Naive B cell (primary cell): ENCODE data around the gene RAD51B. TPM values are rescaled to one million over a fixed set of nuclear protein-coding genes. Genes with fewer than 3 reads are reported as not detected.
"Not testable (repeated sequence)": the region's sequence is repeated elsewhere in the genome, so short reads cannot be mapped to it uniquely, and the experiment has no call there.

Source experiments
- ATAC-seq, 2 donors: fragments of 150-1000 bp; cut with Tn5 transposase; 2 replicates each; pipeline ENCODE4 v1.10.0; 2021; ENCODE audit warnings: low read depth in 2 of 2, mild to moderate bottlenecking in 2 of 2, moderate library complexity in 2 of 2
- DNase-seq: peaks from one replicate; pipeline ENCODE4 v3.0.0; 2022
- H3K27ac Mint-ChIP-seq, 6 donors: one replicate each; pipeline ENCODE4 v1.8.0; 2020 to 2022; ENCODE audit warnings: mild to moderate bottlenecking in 6 of 6, mixed read lengths in 6 of 6, moderate library complexity in 5 of 6, inconsistent platforms in 2 of 6
- H3K27me3 Mint-ChIP-seq, 3 donors: one replicate each; pipeline ENCODE4 v1.8.0; 2021 to 2022; ENCODE audit warnings: mixed read lengths in 3 of 3, mild to moderate bottlenecking in 1 of 3
- H3K36me3 Mint-ChIP-seq, 2 donors: one replicate each; pipeline ENCODE4 v1.8.0; 2020 to 2022; ENCODE audit warnings: mixed read lengths in 2 of 2, inconsistent platforms in 1 of 2, mild to moderate bottlenecking in 1 of 2
- H3K4me1 Mint-ChIP-seq, 3 donors: one replicate each; pipeline ENCODE4 v1.8.0; 2020 to 2022; ENCODE audit warnings: mixed read lengths in 3 of 3, inconsistent platforms in 1 of 3, mild to moderate bottlenecking in 1 of 3, moderate library complexity in 1 of 3
- H3K4me3 Mint-ChIP-seq, 8 donors: one replicate each; pipeline ENCODE4 v1.8.0; 2020 to 2022; ENCODE audit warnings: mild to moderate bottlenecking in 8 of 8, mixed read lengths in 8 of 8, moderate library complexity in 8 of 8, inconsistent platforms in 2 of 8
- H3K9me3 Mint-ChIP-seq, 7 donors: one replicate each; pipeline ENCODE4 v1.8.0; 2020 to 2022; ENCODE audit warnings: mixed read lengths in 7 of 7, mild to moderate bottlenecking in 5 of 7, inconsistent platforms in 2 of 7, moderate library complexity in 1 of 7
- polyA plus RNA-seq, 6 donors: library from polyadenylated mRNA; unstranded; fragments of 300-500 nt; fragmentation: Illumina TruSeq; gene quantifications; one replicate each; pipeline ENCODE4 v1.2.3, GENCODE V29; 2021; ENCODE audit warnings: low read depth in 6 of 6

RAD51B gene
- polyA plus RNA-seq, 6 donors from 2014 or later: 27.4 to 37.2 (median 31.8) TPM

DNA sequence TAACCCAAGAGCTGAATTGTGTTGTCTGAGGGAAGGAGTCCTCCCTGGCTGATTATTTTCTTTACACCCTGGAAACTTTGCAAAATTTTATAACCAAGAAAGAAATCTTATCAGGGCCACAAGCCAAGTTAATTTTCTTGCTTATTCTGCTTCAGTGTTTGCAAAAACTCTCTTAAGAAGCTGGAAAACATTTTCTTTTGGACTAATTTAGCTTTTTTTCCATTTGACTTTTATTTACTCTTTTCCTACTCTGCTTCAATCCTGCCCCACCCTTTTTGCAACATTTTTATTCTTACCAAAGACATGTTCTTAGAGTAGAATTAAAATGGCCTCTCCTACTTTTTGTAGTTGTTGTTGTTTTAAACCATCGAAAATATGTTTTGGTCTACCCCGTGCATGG is 594.5 kb downstream of the RAD51B start:
- Mint-ChIP-seq H3K27me3 (no peaks in the 10 kb centered on the region), H3K4me1 (peaks cover 34 to 65% (median 37%) of the 10 kb centered on the region in 3 donors), H3K4me3 (no peak overlapping the region), H3K36me3 (no peaks in the 10 kb centered on the region), H3K9me3 (peaks cover 0 to 5% (median 0%) of the 10 kb centered on the region in 7 donors), H3K27ac (peak overlapping the region in 1 of 6 donors; percentile 8)
- ATAC-seq (no peak), DNase-seq (no peak)

- Mint-ChIP-seq H3K4me3 (peak overlapping the region in 1 of 8 donors; percentile 22), H3K27ac (peak overlapping the region in 2 of 6 donors; percentile 5 to 23), H3K9me3 (no peaks in the 10 kb centered on the region), H3K27me3 (no peaks in the 10 kb centered on the region), H3K4me1 (peaks cover 33 to 58% (median 38%) of the 10 kb centered on the region in 3 donors), H3K36me3 (no peaks in the 10 kb centered on the region)
- no peak for ATAC-seq
- no peak for DNase-seq
Observed at GRCh38 chr14:68416171-68416570, 596.6 kb downstream of the RAD51B start.

DNA sequence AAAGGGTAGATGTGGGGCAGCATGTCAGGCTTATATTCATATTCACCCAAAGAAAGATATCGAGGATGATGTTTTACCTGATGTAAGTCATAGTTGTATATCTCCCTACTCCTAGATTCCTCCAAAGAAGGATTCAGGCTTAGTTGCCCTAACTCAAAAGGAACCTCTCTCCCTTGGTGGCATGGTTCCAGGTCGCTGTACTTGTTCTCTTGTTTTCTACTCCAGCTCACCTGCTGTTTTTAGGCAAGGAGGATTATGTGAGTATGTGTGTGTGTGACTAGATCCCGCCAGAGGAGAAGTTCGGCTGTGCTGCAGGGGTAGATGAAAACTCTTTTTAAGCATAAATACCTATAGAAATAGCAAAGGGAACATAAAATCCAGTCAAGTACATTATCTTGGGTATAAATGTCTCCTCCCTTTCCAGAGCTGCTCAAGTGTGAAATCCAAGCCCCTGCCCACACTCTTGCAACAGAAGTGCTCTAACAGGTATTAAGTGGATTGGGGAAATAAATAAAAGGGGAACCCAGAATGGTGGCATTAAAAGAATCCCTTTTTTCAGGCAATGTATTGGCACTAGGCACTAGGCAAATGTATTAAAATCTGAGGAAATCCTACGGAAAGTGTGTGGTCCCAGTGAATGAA is 597.6 kb downstream of the RAD51B start:
- DNase-seq (no peak), ATAC-seq (no peak)
- no peaks in the 10 kb centered on the region for H3K9me3 Mint-ChIP-seq
- H3K27me3 Mint-ChIP-seq: no peaks in the 10 kb centered on the region
- H3K4me1 Mint-ChIP-seq: peaks cover 33 to 58% (median 38%) of the 10 kb centered on the region in 3 donors
- no peaks in the 10 kb centered on the region for H3K36me3 Mint-ChIP-seq
- H3K4me3 Mint-ChIP-seq: no peak overlapping the region
- peak overlapping the region in 1 of 6 donors; percentile 5 for H3K27ac Mint-ChIP-seq

DNA sequence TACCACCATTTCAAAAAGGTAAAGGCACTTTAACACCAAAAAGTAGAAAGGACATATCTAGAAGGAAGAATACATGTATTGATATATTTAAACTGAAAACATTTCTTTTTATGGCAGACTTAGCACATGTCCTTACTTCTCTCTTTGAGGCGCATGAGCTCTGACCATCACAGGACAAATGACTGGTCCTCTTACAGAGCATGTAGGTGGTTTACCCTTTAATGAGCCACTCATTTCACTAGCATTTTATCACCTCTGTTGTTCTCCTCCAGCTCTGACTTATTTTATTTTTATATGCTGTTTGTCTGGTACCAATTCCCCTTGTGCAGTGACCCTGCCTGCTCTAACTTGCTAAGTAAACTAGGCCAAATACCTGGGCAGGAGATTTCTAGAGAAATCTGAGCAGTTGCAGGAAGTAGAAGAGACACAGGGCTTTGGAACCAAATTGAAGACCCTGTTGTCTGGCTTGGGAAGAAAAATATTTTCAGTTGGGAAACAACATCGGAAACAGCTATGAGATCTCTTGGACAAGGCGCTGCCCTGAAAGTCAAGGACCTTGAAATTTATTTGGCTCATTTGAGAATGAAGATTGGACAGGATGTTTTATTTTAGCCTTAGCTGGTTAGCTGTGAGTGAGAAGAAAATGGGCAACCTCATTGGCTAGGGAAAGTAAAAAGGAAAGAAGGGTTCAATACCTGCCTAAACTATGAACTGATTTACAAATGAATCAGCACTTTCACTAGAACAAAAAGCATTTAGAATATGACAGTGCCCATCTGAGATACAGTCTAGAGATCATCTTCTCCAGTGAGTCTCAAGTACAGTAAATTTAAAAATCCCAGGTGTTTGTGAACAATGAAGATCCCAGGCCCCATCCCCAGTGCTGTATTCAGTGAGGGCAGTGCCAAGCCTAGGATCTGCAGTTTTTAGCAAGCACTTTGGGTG is 598.9 kb downstream of the RAD51B start:
- ATAC-seq: no peak
- H3K27ac Mint-ChIP-seq: peak overlapping the region in 3 of 6 donors; percentile 43 to 78 (median 76)
- no peak overlapping the region for H3K4me3 Mint-ChIP-seq
- H3K27me3 Mint-ChIP-seq: no peaks in the 10 kb centered on the region
- H3K4me1 Mint-ChIP-seq: peaks cover 36 to 61% (median 38%) of the 10 kb centered on the region in 3 donors
- H3K36me3 Mint-ChIP-seq: no peaks in the 10 kb centered on the region
- DNase-seq: no peak
- H3K9me3 Mint-ChIP-seq: peaks cover 0 to 2% (median 0%) of the 10 kb centered on the region in 7 donors

GRCh38 chr14:68420350-68420749 is 600.8 kb downstream of the RAD51B start:
- Mint-ChIP-seq H3K4me3 (no peak overlapping the region), H3K36me3 (no peaks in the 10 kb centered on the region), H3K9me3 (peaks cover 0 to 2% (median 0%) of the 10 kb centered on the region in 7 donors), H3K4me1 (peaks cover 42 to 64% (median 45%) of the 10 kb centered on the region in 3 donors), H3K27ac (no peak overlapping the region), H3K27me3 (no peaks in the 10 kb centered on the region)
- ATAC-seq (no peak), DNase-seq (no peak)

DNA sequence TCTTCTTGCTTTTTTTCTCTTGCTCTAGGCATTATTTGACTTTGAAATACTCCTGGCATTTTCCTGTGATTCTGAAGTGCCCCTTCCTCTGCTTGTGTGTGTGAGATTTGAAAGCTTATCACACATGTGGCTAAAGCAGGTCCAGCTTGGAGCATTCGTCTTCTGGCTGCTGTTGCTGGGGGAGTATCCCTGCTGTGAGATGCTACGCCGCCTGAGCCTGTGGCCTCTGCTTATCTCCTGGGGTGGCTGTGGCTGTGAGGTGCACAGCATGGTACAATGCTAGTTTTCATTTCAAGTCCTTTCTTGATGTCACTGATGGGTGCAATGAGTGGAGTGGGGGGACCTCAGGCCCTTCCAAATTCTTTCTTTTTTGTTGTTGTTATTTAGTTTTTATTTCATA is 601.5 kb downstream of the RAD51B start:
- no peak for DNase-seq
- no peak for ATAC-seq
- peaks cover 40 to 60% (median 44%) of the 10 kb centered on the region in 3 donors for H3K4me1 Mint-ChIP-seq
- H3K4me3 Mint-ChIP-seq: no peak overlapping the region
- H3K27ac Mint-ChIP-seq: peak overlapping the region in 1 of 6 donors; percentile 76
- H3K27me3 Mint-ChIP-seq: no peaks in the 10 kb centered on the region
- H3K36me3 Mint-ChIP-seq: peaks cover 0 to 1% of the 10 kb centered on the region in 2 donors
- peaks cover 0 to 2% (median 0%) of the 10 kb centered on the region in 7 donors for H3K9me3 Mint-ChIP-seq

DNA sequence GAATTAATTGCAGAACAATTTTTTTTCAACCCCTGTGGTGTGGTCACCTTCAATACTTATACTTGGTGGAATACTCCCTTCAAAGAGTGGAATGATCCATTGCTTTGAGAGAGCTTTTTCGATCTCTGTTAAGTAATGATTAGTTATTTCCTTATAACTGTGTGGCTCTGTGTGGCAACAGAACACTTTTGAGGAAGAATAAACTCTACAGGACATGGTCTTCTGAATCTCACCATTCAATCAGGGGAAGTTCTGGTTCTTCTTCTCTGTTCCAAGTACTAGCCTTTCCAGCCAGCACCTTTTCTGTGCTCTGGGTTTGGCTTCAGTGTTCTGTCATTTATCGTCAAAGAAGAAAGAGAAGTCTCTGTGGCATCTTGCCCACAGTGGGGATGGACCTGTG is 604.1 kb downstream of the RAD51B start:
- ATAC-seq (peak; percentile 55 to 59), DNase-seq (no peak)
- Mint-ChIP-seq H3K9me3 (peaks cover 0 to 9% (median 3%) of the 10 kb centered on the region in 7 donors), H3K4me1 (peaks cover 35 to 37% (median 37%) of the 10 kb centered on the region in 3 donors), H3K4me3 (peak overlapping the region in 1 of 8 donors; percentile 9), H3K27me3 (no peaks in the 10 kb centered on the region), H3K27ac (peak overlapping the region in 4 of 6 donors; percentile 17 to 76 (median 50)), H3K36me3 (peaks cover 0 to 9% of the 10 kb centered on the region in 2 donors)

DNA sequence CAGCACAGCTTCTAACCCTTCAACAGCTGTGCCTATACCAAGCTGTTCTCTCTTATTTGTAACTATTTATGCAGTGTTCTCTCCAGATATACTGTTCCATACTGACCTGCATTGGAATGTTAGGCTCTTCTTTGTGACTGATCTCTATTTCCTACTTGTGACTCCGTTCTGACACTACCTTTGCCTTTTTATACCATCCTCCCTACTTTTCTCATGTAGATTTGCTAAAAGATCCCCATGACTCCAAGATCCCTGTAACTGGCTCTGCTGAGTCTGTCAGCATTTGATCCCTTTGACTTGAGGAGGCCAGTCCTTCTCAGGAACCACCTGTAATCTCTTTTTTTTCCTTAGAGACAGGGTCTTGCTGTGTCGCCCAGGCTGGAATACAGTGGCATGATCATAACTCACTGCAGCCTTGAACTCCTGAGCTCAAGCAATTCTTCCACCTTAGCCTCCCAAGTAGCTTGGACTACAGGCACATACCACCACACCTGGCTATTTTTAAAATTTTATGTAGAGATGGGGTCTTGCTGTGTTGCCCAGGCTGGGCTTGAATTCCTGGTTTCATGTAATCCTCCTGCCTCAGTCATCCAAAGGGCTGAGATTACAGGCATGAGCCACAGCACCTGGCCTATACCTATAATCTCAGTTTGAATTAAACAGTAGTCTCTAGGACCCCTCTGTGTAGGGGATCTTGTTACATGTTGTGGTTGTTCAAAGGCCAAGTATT is 605.0 kb downstream of the RAD51B start:
- ATAC-seq (no peak), DNase-seq (no peak)

DNA sequence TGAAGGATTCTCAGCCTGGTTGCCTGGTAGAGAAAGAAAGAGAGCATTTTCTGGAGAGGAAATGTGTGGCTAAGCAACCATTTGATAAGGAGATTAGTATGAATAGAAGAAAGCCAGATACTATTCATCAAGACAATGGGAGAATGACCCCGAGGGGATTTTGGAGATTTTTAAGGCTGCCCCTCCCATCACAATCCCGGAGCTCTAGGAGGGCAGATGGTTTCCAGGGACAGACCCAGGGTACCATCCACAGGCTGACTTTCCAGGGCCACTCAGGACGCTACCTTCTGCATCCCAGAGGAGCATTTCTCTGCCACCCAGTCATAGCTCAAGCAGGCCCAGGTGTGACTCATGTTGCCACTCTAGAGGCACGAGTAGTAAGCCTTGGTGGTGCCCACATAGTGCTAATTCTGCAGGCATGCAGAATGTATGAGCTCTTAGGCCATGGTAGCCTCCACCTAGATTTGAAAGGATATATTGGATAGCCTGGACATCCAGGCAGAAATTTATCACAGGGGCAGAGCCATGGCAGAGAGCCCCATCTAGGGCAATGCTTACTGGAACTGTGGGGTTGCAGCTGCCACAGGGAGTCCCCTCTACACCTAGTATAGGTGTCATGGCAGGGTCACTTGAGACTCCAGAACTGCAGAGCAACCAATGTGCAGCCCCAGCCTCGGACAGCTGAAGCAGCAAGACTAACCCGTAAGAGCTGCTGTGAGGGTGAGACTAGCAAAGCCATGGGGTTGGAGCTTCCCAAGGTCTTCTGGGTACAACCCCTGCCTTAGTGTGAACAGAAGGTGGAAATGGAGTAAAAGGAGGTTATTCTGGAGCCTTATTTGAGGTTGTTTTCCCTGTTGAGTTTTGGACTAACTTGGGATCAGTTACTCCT is 607.3 kb downstream of the RAD51B start:
- Mint-ChIP-seq H3K4me3 (no peak overlapping the region), H3K36me3 (peaks cover 0 to 9% of the 10 kb centered on the region in 2 donors), H3K27ac (peak overlapping the region in 4 of 6 donors; percentile 15 to 86 (median 44)), H3K27me3 (no peaks in the 10 kb centered on the region), H3K4me1 (peaks cover 18 to 25% (median 20%) of the 10 kb centered on the region in 3 donors), H3K9me3 (peaks cover 0 to 19% (median 5%) of the 10 kb centered on the region in 7 donors)
- no peak for ATAC-seq
- no peak for DNase-seq

More for the DNA sequence above, 605.0 kb downstream of the RAD51B start:
- H3K27ac Mint-ChIP-seq: peak overlapping the region in 4 of 6 donors; percentile 2 to 69 (median 47)
- peaks cover 28 to 31% (median 31%) of the 10 kb centered on the region in 3 donors for H3K4me1 Mint-ChIP-seq
- peaks cover 0 to 9% of the 10 kb centered on the region in 2 donors for H3K36me3 Mint-ChIP-seq
- no peak overlapping the region for H3K4me3 Mint-ChIP-seq
- peaks cover 0 to 13% (median 5%) of the 10 kb centered on the region in 7 donors for H3K9me3 Mint-ChIP-seq
- no peaks in the 10 kb centered on the region for H3K27me3 Mint-ChIP-seq

DNA sequence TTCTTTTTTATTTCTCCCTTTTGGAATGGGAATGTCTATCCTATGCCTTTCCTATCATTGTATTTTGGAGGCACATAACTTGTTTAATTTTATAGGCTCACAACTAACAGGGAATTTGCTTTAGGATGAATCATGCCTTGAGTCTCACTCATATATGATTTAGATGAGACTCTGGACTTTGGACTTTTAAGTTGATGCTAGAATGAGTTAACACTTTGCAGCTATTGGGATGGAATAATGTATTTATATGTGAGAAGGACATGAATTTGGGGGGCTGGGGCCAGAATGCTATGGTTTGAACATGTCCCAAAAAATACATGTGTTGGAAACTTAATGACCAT is 607.9 kb downstream of the RAD51B start:
- H3K4me1 Mint-ChIP-seq: peaks cover 20 to 25% (median 20%) of the 10 kb centered on the region in 3 donors
- peaks cover 0 to 20% (median 5%) of the 10 kb centered on the region in 7 donors for H3K9me3 Mint-ChIP-seq
- DNase-seq: no peak
- H3K4me3 Mint-ChIP-seq: no peak overlapping the region
- no peak overlapping the region for H3K27ac Mint-ChIP-seq
- H3K27me3 Mint-ChIP-seq: no peaks in the 10 kb centered on the region
- H3K36me3 Mint-ChIP-seq: peaks cover 0 to 9% of the 10 kb centered on the region in 2 donors
- no peak for ATAC-seq

DNA sequence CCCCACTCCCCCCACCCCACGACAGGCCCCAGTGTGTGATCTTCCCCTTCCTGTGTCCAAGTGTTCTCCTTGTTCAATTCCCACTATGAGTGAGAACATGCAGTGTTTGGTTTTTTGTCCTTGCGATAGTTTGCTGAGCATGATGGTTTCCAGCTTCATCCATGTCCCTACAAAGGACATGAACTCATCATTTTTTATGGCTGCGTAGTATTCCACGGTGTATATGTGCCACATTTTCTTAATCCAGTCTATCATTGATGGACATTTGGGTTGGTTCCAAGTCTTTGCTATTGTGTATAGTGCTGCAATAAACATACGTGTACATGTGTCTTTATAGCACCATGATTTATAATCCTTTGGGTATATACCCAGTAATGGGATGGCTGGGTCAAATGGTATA is 609.3 kb downstream of the RAD51B start:
- ATAC-seq, DNase-seq, H3K27me3 Mint-ChIP-seq, H3K27ac Mint-ChIP-seq, H3K36me3 Mint-ChIP-seq, H3K4me3 Mint-ChIP-seq: not testable (repeated sequence)
- peaks cover 12 to 25% (median 20%) of the 10 kb centered on the region in 3 donors for H3K4me1 Mint-ChIP-seq
- H3K9me3 Mint-ChIP-seq: peaks cover 0 to 21% (median 5%) of the 10 kb centered on the region in 7 donors

DNA sequence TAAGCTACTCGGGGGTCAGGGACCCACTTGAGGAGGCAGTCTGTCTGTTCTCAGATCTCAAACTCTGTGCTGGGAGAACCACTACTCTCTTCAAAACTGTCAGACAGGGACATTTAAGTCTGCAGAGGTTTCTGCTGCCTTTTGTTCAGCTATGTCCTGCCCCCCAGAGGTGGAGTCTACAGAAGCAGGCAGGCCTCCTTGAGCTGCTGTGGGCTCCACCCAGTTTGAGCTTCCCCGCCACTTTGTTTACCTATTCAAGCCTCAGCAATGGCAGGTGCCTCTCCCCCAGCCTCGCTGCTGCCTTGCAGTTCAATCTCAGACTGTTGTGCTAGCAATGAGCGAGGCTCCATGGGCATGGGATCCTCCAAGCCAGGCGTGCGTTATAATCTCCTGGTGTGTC is 614.6 kb downstream of the RAD51B start:
- Mint-ChIP-seq H3K36me3 (peaks cover 2 to 26% of the 10 kb centered on the region in 2 donors), H3K4me3 (peak overlapping the region in 1 of 8 donors; percentile 22), H3K9me3 (peaks cover 0 to 21% (median 8%) of the 10 kb centered on the region in 7 donors), H3K27ac (peak overlapping the region in 3 of 6 donors; percentile 26 to 67 (median 63)), H3K4me1 (peaks cover 15 to 34% (median 19%) of the 10 kb centered on the region in 3 donors)
- peak; percentile 17 for DNase-seq
- not testable (repeated sequence) for ATAC-seq, H3K27me3 Mint-ChIP-seq
